Neural cell (in vitro differentiated cells): ENCODE measurements around the gene SLC38A11. TPM values are rescaled to one million over a fixed set of nuclear protein-coding genes. Genes with fewer than 3 reads are reported as not detected.

Source experiments
- H2AFZ ChIP-seq: fragments of 200-600, 300-800 bp; sonication (generic), shearing (Covaris generic); 2 replicates; pipeline ENCODE4 v1.6.0; 2014; ENCODE audit warnings: low read depth, mild to moderate bottlenecking, antibody characterized with exemption, low read length, moderate library complexity
- H3F3A ChIP-seq: fragments of 200-600 bp; shearing (Covaris generic); 2 replicates; pipeline ENCODE4 v1.6.1; 2016; ENCODE audit warnings: mild to moderate bottlenecking, moderate library complexity, mixed read lengths, antibody characterized with exemption, low read length; ENCODE audit not compliant: insufficient read depth, poor library complexity, severe bottlenecking
- H3K27ac ChIP-seq: fragments of 200-600, 300-800 bp; sonication (generic), shearing (Covaris generic); 2 replicates; pipeline ENCODE4 v1.5.1; 2014; ENCODE audit warnings: mild to moderate bottlenecking, low read length, moderate library complexity
- H3K27me3 ChIP-seq: fragments of 300-800, 200-600 bp; sonication (generic), shearing (Covaris generic); 2 replicates; pipeline ENCODE4 v1.6.0; 2014; ENCODE audit warnings: mild to moderate bottlenecking, low read depth, low read length, moderate library complexity; ENCODE audit not compliant: insufficient read depth
- H3K36me3 ChIP-seq: fragments of 300-800, 200-600 bp; sonication (generic), shearing (Covaris generic); 2 replicates; pipeline ENCODE4 v1.5.1; 2014; ENCODE audit warnings: mild to moderate bottlenecking, antibody characterized with exemption, low read length, moderate library complexity; ENCODE audit not compliant: insufficient read depth
- H3K4me2 ChIP-seq: fragments of 300-800, 200-600 bp; sonication (generic), shearing (Covaris generic); 2 replicates; pipeline ENCODE4 v1.6.0; 2014; ENCODE audit warnings: mild to moderate bottlenecking, low read length
- H3K4me3 ChIP-seq: fragments of 300-800, 200-600 bp; sonication (generic), shearing (Covaris generic); 2 replicates; pipeline ENCODE4 v1.5.1; 2014; ENCODE audit warnings: mild to moderate bottlenecking, low read length, moderate library complexity
- H3K79me2 ChIP-seq: fragments of 200-600 bp; shearing (Covaris generic); replicated peaks from 2 replicates; pipeline ENCODE4 v1.6.0; 2014; ENCODE audit warnings: mild to moderate bottlenecking, low read length, moderate library complexity; ENCODE audit not compliant: insufficient read depth
- H3K9ac ChIP-seq: fragments of 300-800, 200-600 bp; sonication (generic), shearing (Covaris generic); 2 replicates; pipeline ENCODE4 v1.6.1; 2016; ENCODE audit warnings: mild to moderate bottlenecking, low read length, mixed read lengths
- H3K9me2 ChIP-seq: fragments of 200-600 bp; shearing (Covaris generic); 2 replicates; pipeline ENCODE4 v1.6.1; 2016; ENCODE audit warnings: mild to moderate bottlenecking, low read length, mixed read lengths; ENCODE audit not compliant: insufficient read depth
- H3K9me3 ChIP-seq: fragments of 200-600, 300-800 bp; sonication (generic), shearing (Covaris generic); 2 replicates; pipeline ENCODE4 v1.6.1; 2016; ENCODE audit warnings: mild to moderate bottlenecking, mixed run types, low read length, moderate library complexity, mixed read lengths
- H4K20me1 ChIP-seq: fragments of 200-600 bp; shearing (Covaris generic); 2 replicates; pipeline ENCODE4 v1.6.1; 2016; ENCODE audit warnings: mild to moderate bottlenecking, mixed run types; ENCODE audit not compliant: insufficient read depth
- CTCF ChIP-seq: fragments of 450-650 bp; IDR thresholded peaks from 2 replicates; pipeline ENCODE4 v1.5.1; 2014; ENCODE audit warnings: antibody characterized with exemption, mild to moderate bottlenecking, moderate library complexity; ENCODE audit not compliant: poor library complexity, severe bottlenecking
- EP300 ChIP-seq: fragments of 450-650 bp; conservative IDR thresholded peaks from 2 replicates; pipeline ENCODE4 v1.6.1; 2014; ENCODE audit warnings: antibody characterized with exemption, mild to moderate bottlenecking, moderate library complexity; ENCODE audit not compliant: poor library complexity, severe bottlenecking
- EZH2 ChIP-seq: fragments of 200-600, 300-800 bp; shearing (Covaris generic), sonication (generic); IDR thresholded peaks from 2 replicates; pipeline ENCODE4 v1.6.1; 2014; ENCODE audit warnings: antibody characterized with exemption, low read length, borderline replicate concordance, mild to moderate bottlenecking; ENCODE audit not compliant: insufficient read depth, poor library complexity, severe bottlenecking
- MXI1 ChIP-seq: fragments of 450-650 bp; conservative IDR thresholded peaks from 2 replicates; pipeline ENCODE4 v1.6.1; 2014; ENCODE audit warnings: antibody characterized with exemption, mild to moderate bottlenecking; ENCODE audit not compliant: poor library complexity, severe bottlenecking
- POLR2AphosphoS5 ChIP-seq: IDR thresholded peaks from 2 replicates; pipeline ENCODE4 v1.6.1; 2012
- RAD21 ChIP-seq: fragments of 450-650 bp; conservative IDR thresholded peaks from 2 replicates; pipeline ENCODE4 v1.6.1; 2014; ENCODE audit warnings: antibody characterized with exemption, mild to moderate bottlenecking, moderate library complexity
- REST ChIP-seq: IDR thresholded peaks from 2 replicates; pipeline ENCODE4 v1.6.1; 2012; ENCODE audit warnings: borderline replicate concordance
- SMC3 ChIP-seq: fragments of 450-650 bp; conservative IDR thresholded peaks from 2 replicates; pipeline ENCODE4 v1.6.1; 2014; ENCODE audit warnings: antibody characterized with exemption, mild to moderate bottlenecking, moderate library complexity; ENCODE audit not compliant: poor library complexity
- TAF1 ChIP-seq: IDR thresholded peaks from 2 replicates; pipeline ENCODE4 v1.6.1; 2012; ENCODE audit warnings: low read depth
- polyA plus RNA-seq: library from polyadenylated mRNA; depleted of rRNA; stranded (reverse); fragments of >200 nt; gene quantifications from 2 replicates; pipeline ENCODE4 v1.2.3, GENCODE V29; 2014

SLC38A11 gene
- polyA plus RNA-seq, 1 donor from 2014 or later, result not detected

- Histone ChIP-seq H3K9me3 (no peaks in the 10 kb centered on the region), H3K9me2 (no peaks in the 10 kb centered on the region), H3K4me3 (no peak overlapping the region), H2AFZ (no peak overlapping the region), H3K79me2 (no peaks in the 10 kb centered on the region), H3K4me2 (no peak overlapping the region), H3K36me3 (no peaks in the 10 kb centered on the region), H3K27ac (no peak overlapping the region), H3F3A (no peaks in the 10 kb centered on the region), H4K20me1 (no peaks in the 10 kb centered on the region), H3K9ac (no peak overlapping the region), H3K27me3 (no peaks in the 10 kb centered on the region)
- no peak for TF ChIP-seq TAF1
- TF ChIP-seq POLR2AphosphoS5, result no peak
- TF ChIP-seq REST, result no peak
- no peak for TF ChIP-seq EP300
- TF ChIP-seq EZH2, result no peak
- TF ChIP-seq RAD21, result no peak
- no peak for TF ChIP-seq CTCF
- no peak for TF ChIP-seq SMC3
- no peak for TF ChIP-seq MXI1
Observed at GRCh38 chr2:164913640-164914350, 41.5 kb downstream of the SLC38A11 start.

GRCh38 chr2:164913011-164913410 lies 42.3 kb downstream of the SLC38A11 start:
- Histone ChIP-seq H2AFZ (no peak overlapping the region), H3K4me3 (no peak overlapping the region), H3K79me2 (no peaks in the 10 kb centered on the region), H4K20me1 (no peaks in the 10 kb centered on the region), H3K9ac (no peak overlapping the region), H3K27me3 (no peaks in the 10 kb centered on the region), H3K36me3 (no peaks in the 10 kb centered on the region), H3K4me2 (no peak overlapping the region), H3K9me2 (no peaks in the 10 kb centered on the region), H3F3A (no peaks in the 10 kb centered on the region), H3K9me3 (no peaks in the 10 kb centered on the region), H3K27ac (no peak overlapping the region)
- TF ChIP-seq RAD21, result no peak
- TF ChIP-seq REST, result no peak
- TF ChIP-seq EP300, result no peak
- no peak for TF ChIP-seq POLR2AphosphoS5
- TF ChIP-seq SMC3, result no peak
- TF ChIP-seq MXI1, result no peak
